ENCODE data around the gene RRP1B. TPM values are rescaled to one million over a fixed set of nuclear protein-coding genes. Genes with fewer than 3 reads are reported as not detected.

Gene RRP1B
- polyA plus RNA-seq, 2 of the 4 experiments (the other 2 are of a cell fraction): 32.5 TPM

GRCh38 chr21:43658088-43658741 lies 1.1 kb upstream of the RRP1B start (continued):
- no peak for TF ChIP-seq NPAS2 (CRISPR knock-in tag; IDR thresholded peaks at IDR 0.05; ENCODE audit: borderline replicate concordance)
- TF ChIP-seq USF2 (IDR thresholded peaks at IDR 0.05): no peak
- no peak for TF ChIP-seq MAX (IDR thresholded peaks at IDR 0.05)
- no peak for TF ChIP-seq ESRRA (IDR thresholded peaks at IDR 0.05; ENCODE audit: borderline replicate concordance, low read length)

- DNase-seq (ENCODE audit: low read depth in 1 of 2, low spot score in 1 of 2) (no peak), ATAC-seq (no peak), FAIRE-seq (no peak)
- H3K27ac ChIP-seq: peak overlapping the region; percentile 93 to 95
- H3K4me3 ChIP-seq: peak overlapping the region; percentile 98
- WGBS (ENCODE audit: missing lambda C conversion rate): 88% methylated on average over 2 of the region's 23 CpGs
- H3K9me3 ChIP-seq: no peaks in the 10 kb centered on the region
- POLR2A ChIA-PET: no interaction called here
- TF ChIP-seq JUNB (IDR thresholded peaks at IDR 0.05) (no peak), RAD21 (conservative IDR thresholded peaks at IDR 0.05 in 1 of 2, IDR thresholded peaks at IDR 0.05 in 1 of 2) (no peak), EHF (CRISPR knock-in tag; IDR thresholded peaks at IDR 0.05) (no peak), POLR2A (IDR thresholded peaks at IDR 0.05; ENCODE audit: low read length) (no peak), MAX (IDR thresholded peaks at IDR 0.05) (no peak), SMC3 (IDR thresholded peaks at IDR 0.05) (no peak), HDAC2 (IDR thresholded peaks at IDR 0.05) (no peak), FOSL2 (IDR thresholded peaks at IDR 0.05) (no peak), FOSL2 (CRISPR knock-in tag; IDR thresholded peaks at IDR 0.05) (no peak)
- CTCF ChIA-PET: interaction anchor here (0.9 to 2.4 kb wide), 2 partner anchors 13 to 27 kb away, joined by 3 to 8 read pairs; no protein-coding TSS in a partner anchor
- peak overlapping the region; percentile 72 for H3K4me2 ChIP-seq
- peaks cover 34% of the 10 kb centered on the region; the same call in 2 of the 3 replicates for H3K4me1 ChIP-seq
These were observed 608 bp upstream of the RRP1B start for GRCh38 chr21:43658769-43659135.

GRCh38 chr21:43662286-43662685 lies 2.9 kb downstream of the RRP1B start:
- POLR2A ChIA-PET: no interaction called here
- no peak for ATAC-seq
- FAIRE-seq: no peak
- TF ChIP-seq REST (IDR thresholded peaks at IDR 0.05) (no peak), BCL3 (IDR thresholded peaks at IDR 0.05) (no peak), MAZ (IDR thresholded peaks at IDR 0.05; ENCODE audit: borderline replicate concordance, low read depth, low read length) (no peak), HOXB5 (CRISPR knock-in tag; IDR thresholded peaks at IDR 0.05) (no peak), EP300 (IDR thresholded peaks at IDR 0.05) (no peak), HEYL (CRISPR knock-in tag; IDR thresholded peaks at IDR 0.05) (no peak), PBX3 (IDR thresholded peaks at IDR 0.05) (no peak), FOXS1 (CRISPR knock-in tag; IDR thresholded peaks at IDR 0.05) (no peak), FOSB (CRISPR knock-in tag; IDR thresholded peaks at IDR 0.05) (no peak), CEBPB (IDR thresholded peaks at IDR 0.05) (no peak), FOSL2 (IDR thresholded peaks at IDR 0.05) (no peak), FOSL2 (CRISPR knock-in tag; IDR thresholded peaks at IDR 0.05) (no peak), RCOR1 (IDR thresholded peaks at IDR 0.05; ENCODE audit: low read depth, low read length) (no peak), ZC3H11A (IDR thresholded peaks at IDR 0.05) (no peak), JUNB (IDR thresholded peaks at IDR 0.05) (no peak), RNF2 (IDR thresholded peaks at IDR 0.05; ENCODE audit: borderline replicate concordance, low read depth) (no peak), CTCF (IDR thresholded peaks at IDR 0.05) (no peak), TP53 (CRISPR knock-in tag; IDR thresholded peaks at IDR 0.05) (no peak)

More at GRCh38 chr21:43662286-43662685, 2.9 kb downstream of the RRP1B start:
- DNase-seq (ENCODE audit: low read depth in 1 of 2, low spot score in 1 of 2): no peak
- Histone ChIP-seq H3K9me3 (peaks cover 2% of the 10 kb centered on the region; the same call in 1 of the 3 replicates), H3K4me2 (peak overlapping the region; percentile 72; the same call in 1 of the 3 replicates), H3K27ac (no peak overlapping the region), H3K4me1 (peaks cover 24% of the 10 kb centered on the region; the same call in 2 of the 3 replicates), H3K4me3 (no peak overlapping the region)
- CTCF ChIA-PET: no interaction called here
- 78% methylated on average over 6 of the region's 6 CpGs for WGBS (ENCODE audit: missing lambda C conversion rate)
